Subcutaneous adipose tissue (tissue), 4 donors: Measurements from ENCODE around the gene B4GALT5. TPM values are rescaled to one million over a fixed set of nuclear protein-coding genes. Genes with fewer than 3 reads are reported as not detected.

ENCODE experiments used
- total RNA-seq, 4 donors: library from RNA; depleted of rRNA; stranded (reverse); fragments of >200 nt; gene quantifications; one replicate each; pipeline ENCODE4 v1.1.0, GENCODE V29; 2016
- TF ChIP-seq, protein P1 (sequence below): fragments of 450-650 bp; IDR thresholded peaks from one replicate; pipeline ENCODE4 v1.5.1; 2016; ENCODE audit warnings: low read depth, mild to moderate bottlenecking, control low read depth, antibody characterized with exemption, moderate library complexity

B4GALT5 gene
- total RNA-seq, 4 donors from 2014 or later = 18.1 to 26.2 (median 21.2) TPM

DNA sequence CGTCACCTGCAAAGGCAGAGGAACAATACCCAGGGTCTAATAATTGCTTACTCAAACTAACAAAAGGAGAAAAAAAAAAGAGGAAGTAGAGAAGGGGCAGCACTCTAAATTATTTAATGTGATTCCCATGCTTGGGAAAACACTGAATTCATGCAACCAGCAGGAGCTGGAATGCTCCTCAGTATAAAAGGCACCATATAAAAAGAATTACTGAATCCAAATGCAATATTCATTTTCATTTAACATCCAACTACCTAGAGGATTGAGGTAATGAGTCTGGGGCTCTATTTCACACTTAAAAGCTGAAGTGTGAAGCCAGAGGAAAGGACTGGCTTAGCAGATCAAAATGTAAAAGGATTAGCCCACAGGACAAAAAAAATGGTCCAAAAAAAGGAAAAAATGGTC lies 8.7 kb downstream of the B4GALT5 start:
- TF ChIP-seq, protein P1, sequence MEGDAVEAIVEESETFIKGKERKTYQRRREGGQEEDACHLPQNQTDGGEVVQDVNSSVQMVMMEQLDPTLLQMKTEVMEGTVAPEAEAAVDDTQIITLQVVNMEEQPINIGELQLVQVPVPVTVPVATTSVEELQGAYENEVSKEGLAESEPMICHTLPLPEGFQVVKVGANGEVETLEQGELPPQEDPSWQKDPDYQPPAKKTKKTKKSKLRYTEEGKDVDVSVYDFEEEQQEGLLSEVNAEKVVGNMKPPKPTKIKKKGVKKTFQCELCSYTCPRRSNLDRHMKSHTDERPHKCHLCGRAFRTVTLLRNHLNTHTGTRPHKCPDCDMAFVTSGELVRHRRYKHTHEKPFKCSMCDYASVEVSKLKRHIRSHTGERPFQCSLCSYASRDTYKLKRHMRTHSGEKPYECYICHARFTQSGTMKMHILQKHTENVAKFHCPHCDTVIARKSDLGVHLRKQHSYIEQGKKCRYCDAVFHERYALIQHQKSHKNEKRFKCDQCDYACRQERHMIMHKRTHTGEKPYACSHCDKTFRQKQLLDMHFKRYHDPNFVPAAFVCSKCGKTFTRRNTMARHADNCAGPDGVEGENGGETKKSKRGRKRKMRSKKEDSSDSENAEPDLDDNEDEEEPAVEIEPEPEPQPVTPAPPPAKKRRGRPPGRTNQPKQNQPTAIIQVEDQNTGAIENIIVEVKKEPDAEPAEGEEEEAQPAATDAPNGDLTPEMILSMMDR = no peak

DNA sequence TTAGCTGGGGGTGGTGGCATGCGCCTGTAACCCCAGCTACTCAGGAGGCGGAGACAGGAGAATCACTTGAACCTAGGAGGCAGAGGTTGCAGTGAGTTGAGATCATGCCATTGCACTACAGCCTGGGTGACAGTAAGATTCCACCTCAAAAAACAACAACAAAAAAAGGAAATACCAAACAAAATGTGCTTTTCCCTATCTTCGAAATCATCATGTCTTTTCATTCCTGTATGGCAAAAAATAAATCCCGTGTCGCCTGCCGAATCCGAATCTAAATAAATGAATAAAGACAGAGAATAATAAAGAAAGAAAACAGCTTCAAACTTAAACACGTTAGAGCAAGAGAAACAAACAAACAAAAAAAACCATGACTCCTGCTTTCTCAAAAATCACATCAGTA lies 11.8 kb downstream of the B4GALT5 start:
- TF ChIP-seq, protein P1 = no peak

DNA sequence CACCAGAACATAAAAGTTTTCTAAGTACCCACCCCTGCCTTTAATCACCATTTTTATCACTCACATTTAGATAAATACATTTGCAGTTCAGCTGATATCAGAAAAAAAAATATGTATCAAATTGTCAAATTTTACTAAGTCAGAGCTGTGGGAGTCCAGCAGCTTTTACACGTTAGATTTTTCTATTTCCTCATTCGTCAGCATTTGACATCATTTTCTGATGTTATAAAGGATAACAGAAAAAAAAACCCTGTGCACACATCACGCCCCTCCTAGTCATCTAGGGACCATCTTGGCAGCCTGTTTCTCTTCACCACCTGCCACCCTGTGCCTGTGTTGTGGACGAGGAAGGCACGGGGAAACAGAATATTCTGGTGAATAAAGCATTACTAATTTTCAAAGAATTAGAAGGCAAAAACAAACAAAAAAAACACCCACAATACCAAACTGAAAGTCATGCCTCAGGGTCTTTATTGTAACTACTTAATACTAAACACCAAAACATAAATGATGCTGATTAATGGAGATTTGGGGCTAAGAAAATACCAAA lies 12.4 kb downstream of the B4GALT5 start:
- TF ChIP-seq, protein P1 = no peak

DNA sequence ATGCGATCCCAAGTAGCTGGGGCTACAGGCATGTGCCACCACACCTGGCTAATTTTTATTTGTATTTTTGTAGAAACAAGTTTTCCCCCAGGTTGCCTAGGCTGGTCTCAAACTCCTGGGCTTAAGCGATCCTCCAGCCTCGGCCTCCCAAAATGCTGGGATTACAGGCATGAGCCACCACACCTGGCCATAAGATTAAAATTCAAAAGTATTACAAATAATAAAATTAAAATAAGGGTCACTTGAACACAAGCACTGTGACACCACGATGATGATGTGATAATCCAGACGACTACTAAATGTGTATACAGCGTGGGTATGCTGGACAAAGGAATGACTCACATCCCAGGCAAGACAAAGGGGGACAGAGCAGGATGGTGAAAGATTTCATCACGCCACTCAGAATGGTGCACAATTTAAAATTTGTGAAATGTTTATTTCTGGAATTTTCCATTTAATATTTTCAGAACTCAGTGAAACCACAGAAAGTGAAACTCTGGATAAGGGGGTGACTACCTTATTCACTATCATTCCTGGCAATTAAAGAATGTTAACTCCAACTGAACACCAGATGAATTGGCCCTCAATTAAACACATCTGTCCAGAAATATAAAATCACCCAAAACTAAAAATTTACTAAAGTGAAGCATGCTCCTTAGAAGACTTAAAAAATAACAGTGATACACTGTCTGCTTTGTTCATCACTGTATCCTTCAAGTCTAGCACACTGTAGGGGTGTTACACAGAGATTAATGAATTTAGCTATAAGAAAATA lies 13.1 kb downstream of the B4GALT5 start:
- TF ChIP-seq, protein P1 = no peak

DNA sequence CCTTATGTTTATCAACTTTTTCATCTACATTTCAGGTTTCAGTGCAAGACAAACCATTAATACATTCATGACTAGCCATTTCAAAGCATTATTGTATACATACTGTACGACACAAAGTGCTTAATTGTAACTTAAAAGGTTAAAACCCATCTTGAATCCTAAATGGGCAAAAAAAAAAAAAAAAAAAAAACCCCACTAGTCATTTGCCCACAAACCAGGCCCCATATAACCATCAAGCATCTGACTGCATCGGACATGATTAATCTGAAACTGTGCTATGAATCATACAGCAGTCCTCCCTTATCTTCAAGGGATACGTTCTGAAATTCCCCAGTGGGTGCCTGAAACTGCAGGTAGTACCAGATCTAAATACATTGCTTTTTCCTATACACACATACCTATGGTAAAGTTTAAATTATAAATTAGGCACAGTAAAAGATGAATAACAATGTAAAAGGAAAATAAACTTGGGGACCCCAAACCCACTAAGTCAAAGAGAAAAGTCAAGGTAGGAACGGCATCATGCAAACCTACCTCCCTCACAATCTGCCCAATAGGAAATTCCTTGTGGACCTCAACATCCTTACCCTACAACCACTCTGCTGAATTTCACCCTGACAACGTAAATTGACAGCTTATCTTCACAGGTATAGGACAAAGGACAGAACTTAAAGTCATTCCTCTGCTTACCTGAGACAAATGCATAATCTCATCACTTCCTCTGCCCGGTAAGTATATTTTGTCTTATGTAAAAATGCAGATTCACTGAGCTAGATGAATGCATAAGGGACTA lies 14.3 kb downstream of the B4GALT5 start:
- TF ChIP-seq, protein P1 = no peak

DNA sequence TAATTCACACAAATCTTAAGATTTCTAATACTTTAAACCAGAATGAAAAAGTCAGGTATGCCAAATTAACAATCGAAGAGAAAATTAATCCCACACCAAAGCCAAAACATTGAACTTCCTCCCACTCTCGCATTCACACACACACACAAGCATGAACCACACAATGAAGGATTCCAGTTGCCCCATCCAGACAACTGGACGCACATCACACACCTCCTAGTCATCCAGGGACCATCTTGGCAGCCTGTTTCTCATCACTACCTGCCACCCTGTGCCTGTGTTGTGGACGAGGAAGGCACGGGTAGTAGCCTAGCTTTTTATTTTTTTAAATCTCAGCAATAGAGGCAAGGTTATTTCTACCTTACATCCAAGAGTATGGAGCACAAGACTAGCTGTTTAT lies 15.2 kb downstream of the B4GALT5 start:
- TF ChIP-seq, protein P1 = no peak

DNA sequence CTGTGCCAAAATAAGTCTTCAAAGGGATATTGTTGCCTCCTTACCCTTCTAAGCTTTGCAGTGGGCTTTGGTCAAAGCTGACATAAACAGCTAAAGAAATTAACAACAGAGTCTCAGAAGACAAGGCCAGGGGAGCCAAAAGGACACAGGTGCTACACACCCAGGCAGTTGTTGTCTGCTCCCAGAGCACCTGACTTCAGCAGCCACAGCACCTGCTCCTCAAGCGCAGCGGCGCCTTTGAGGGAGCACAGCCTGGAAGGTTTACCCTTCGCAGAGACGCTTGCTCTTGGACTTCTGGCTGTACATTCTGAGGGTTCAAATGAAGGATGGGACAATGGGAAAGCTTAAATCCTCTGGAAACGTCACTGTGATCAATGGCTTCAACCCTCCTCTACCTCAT lies 16.6 kb downstream of the B4GALT5 start:
- TF ChIP-seq, protein P1 = no peak
